ENCODE data around the gene KCNK17.

- no peak for TF ChIP-seq ZFX (IDR thresholded peaks at IDR 0.05; ENCODE audit: borderline replicate concordance)
- TF ChIP-seq, protein P1, sequence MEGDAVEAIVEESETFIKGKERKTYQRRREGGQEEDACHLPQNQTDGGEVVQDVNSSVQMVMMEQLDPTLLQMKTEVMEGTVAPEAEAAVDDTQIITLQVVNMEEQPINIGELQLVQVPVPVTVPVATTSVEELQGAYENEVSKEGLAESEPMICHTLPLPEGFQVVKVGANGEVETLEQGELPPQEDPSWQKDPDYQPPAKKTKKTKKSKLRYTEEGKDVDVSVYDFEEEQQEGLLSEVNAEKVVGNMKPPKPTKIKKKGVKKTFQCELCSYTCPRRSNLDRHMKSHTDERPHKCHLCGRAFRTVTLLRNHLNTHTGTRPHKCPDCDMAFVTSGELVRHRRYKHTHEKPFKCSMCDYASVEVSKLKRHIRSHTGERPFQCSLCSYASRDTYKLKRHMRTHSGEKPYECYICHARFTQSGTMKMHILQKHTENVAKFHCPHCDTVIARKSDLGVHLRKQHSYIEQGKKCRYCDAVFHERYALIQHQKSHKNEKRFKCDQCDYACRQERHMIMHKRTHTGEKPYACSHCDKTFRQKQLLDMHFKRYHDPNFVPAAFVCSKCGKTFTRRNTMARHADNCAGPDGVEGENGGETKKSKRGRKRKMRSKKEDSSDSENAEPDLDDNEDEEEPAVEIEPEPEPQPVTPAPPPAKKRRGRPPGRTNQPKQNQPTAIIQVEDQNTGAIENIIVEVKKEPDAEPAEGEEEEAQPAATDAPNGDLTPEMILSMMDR (IDR thresholded peaks at IDR 0.05): no peak
Observed at GRCh38 chr6:39294133-39294532, 20.1 kb downstream of the KCNK17 start.
